Mesothelial cell of epicardium (in vitro differentiated cells): ENCODE results near the gene HPN. TPM values are rescaled to one million over a fixed set of nuclear protein-coding genes. Genes with fewer than 3 reads are reported as not detected.

Source experiments
- DNase-seq, 2 experiments: peaks; one replicate each; pipeline ENCODE4 v3.0.0; 2021; ENCODE audit warnings: low spot score in 2 of 2; ENCODE audit not compliant: unreplicated experiment in 2 of 2
- H3K27ac Mint-ChIP-seq: 2 replicates; pipeline ENCODE4 v1.8.0; 2021; ENCODE audit warnings: mixed read lengths
- H3K27me3 Mint-ChIP-seq: 2 replicates; pipeline ENCODE4 v1.8.0; 2021; ENCODE audit warnings: low read depth, mixed read lengths
- H3K36me3 Mint-ChIP-seq: 2 replicates; pipeline ENCODE4 v1.8.0; 2021; ENCODE audit warnings: mixed read lengths
- H3K4me1 Mint-ChIP-seq: 2 replicates; pipeline ENCODE4 v1.8.0; 2021; ENCODE audit warnings: mixed read lengths
- H3K4me3 Mint-ChIP-seq: 2 replicates; pipeline ENCODE4 v1.8.0; 2021; ENCODE audit warnings: mild to moderate bottlenecking, moderate library complexity, mixed read lengths
- H3K9me3 Mint-ChIP-seq: 2 replicates; pipeline ENCODE4 v1.8.0; 2021; ENCODE audit warnings: mixed read lengths
- CTCF ChIP-seq: fragments of 200-600 bp; sonication (generic); IDR thresholded peaks from one replicate; pipeline ENCODE4 v1.5.0; 2021; ENCODE audit warnings: antibody characterized with exemption; ENCODE audit not compliant: unreplicated experiment
- total RNA-seq: library from RNA; stranded (reverse); gene quantifications from 3 replicates; pipeline ENCODE4 v1.2.1, GENCODE V29; 2021

HPN gene
- total RNA-seq, 1 donor from 2014 or later = 21.3 TPM

DNA sequence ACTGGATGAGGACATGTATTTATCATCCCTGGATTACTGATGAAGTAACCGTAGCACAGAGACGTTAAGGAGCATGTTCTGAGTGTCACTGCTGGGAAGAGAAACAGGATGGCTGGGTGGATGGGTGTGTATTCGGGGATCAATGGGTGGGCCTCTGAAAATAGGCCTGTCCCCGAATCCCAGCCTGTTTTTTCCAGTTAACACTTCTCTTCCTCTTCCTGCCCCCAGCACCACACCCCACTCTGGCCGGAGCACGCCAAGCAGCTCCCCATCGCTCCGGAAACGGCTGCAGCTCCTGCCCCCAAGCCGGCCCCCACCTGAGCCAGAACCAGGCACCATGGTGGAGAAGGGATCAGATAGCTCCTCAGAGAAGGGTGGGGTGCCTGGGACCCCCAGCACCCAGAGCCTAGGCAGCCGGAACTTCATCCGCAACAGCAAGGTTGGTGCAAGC, 32.6 kb upstream of the HPN start:
- Mint-ChIP-seq H3K36me3 (peaks cover 29% of the 10 kb centered on the region), H3K4me1 (peaks cover 25% of the 10 kb centered on the region), H3K9me3 (no peaks in the 10 kb centered on the region), H3K27me3 (no peaks in the 10 kb centered on the region), H3K4me3 (no peak overlapping the region), H3K27ac (no peak overlapping the region)
- DNase-seq = no peak
- no peak for TF ChIP-seq CTCF

- Mint-ChIP-seq H3K27ac (no peak overlapping the region), H3K27me3 (no peaks in the 10 kb centered on the region), H3K36me3 (peaks cover 34% of the 10 kb centered on the region), H3K4me1 (peaks cover 21% of the 10 kb centered on the region), H3K9me3 (no peaks in the 10 kb centered on the region), H3K4me3 (no peak overlapping the region)
- no peak for DNase-seq
- TF ChIP-seq CTCF = no peak
Observed at GRCh38 chr19:35009424-35010415, 31.8 kb upstream of the HPN start.

DNA sequence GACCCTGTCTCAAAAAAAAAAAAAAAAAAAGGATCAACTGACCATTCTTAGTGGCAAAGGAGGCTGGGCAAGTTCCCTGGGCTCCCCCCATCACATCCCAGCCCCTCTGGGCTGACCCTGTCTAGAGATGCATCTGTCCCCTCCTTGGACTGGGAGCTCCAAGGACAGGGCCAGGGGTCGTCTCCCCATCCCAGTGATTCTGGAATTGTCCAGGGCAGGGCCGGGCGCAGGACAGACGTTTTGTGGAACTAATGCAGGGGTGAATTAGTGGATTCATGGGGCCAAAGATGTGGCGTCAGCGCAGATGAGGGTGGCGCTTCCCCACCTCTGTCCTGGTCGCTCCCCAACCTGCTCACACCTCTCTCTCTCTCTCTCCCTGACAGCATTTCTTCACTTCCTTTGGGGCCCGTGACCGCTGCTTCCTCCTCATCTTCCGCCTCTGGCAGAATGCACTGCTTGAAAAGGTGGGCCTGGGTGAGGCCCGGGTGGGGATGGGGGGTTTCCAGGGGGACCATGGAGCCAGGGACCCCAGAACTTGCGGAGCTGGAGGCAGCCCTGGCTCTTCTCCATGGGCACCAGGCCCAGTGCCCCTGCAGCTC, 30.3 kb upstream of the HPN start:
- H3K4me3 Mint-ChIP-seq = no peak overlapping the region
- H3K27me3 Mint-ChIP-seq = no peaks in the 10 kb centered on the region
- no peak overlapping the region for H3K27ac Mint-ChIP-seq
- TF ChIP-seq CTCF = no peak
- H3K36me3 Mint-ChIP-seq = peaks cover 46% of the 10 kb centered on the region
- DNase-seq = no peak
- H3K9me3 Mint-ChIP-seq = no peaks in the 10 kb centered on the region
- H3K4me1 Mint-ChIP-seq = peaks cover 17% of the 10 kb centered on the region

GRCh38 chr19:35011737-35012682, 29.5 kb upstream of the HPN start:
- peaks cover 13% of the 10 kb centered on the region for H3K4me1 Mint-ChIP-seq
- peak overlapping the region; percentile 87 for H3K27ac Mint-ChIP-seq
- TF ChIP-seq CTCF = no peak
- no peaks in the 10 kb centered on the region for H3K9me3 Mint-ChIP-seq
- H3K4me3 Mint-ChIP-seq = no peak overlapping the region
- no peaks in the 10 kb centered on the region for H3K27me3 Mint-ChIP-seq
- no peak for DNase-seq
- H3K36me3 Mint-ChIP-seq = peaks cover 40% of the 10 kb centered on the region
